ENCODE data around the gene FAM47A. TPM values are rescaled to one million over a fixed set of nuclear protein-coding genes. Genes with fewer than 3 reads are reported as not detected.

The FAM47A gene
- not detected for polyA plus RNA-seq (2012; ENCODE audit: low read depth, missing spikeins)

GRCh38 chrX:34132028-34132427 is at the start of gene FAM47A:
Gene FAM47A, minus strand, starts transcription at chrX:34132314. Its CDS starts 36 bp downstream, at chrX:34132278.
- no peak for FAIRE-seq
- no peak for DNase-seq (ENCODE audit: insufficient read length, low spot score)
- TF ChIP-seq PAX5 (IDR thresholded peaks at IDR 0.05; ENCODE audit: insufficient read depth, low read length, severe bottlenecking) = no peak
- no peak for TF ChIP-seq SPI1 (IDR thresholded peaks at IDR 0.05; ENCODE audit: low read depth, low read length)
- no peak for TF ChIP-seq POLR2A (IDR thresholded peaks at IDR 0.05; ENCODE audit: low read depth, low read length)
- TF ChIP-seq POLR2AphosphoS5 (IDR thresholded peaks at IDR 0.05; ENCODE audit: low read depth, low read length) = no peak
- no peak for TF ChIP-seq POU2F2 (IDR thresholded peaks at IDR 0.05; ENCODE audit: low read depth, low read length)
- no peak for TF ChIP-seq TAF1 (IDR thresholded peaks at IDR 0.05; ENCODE audit: low read depth, low read length)

- FAIRE-seq (no peak), DNase-seq (ENCODE audit: insufficient read length, low spot score) (no peak)
- TF ChIP-seq POU2F2 (IDR thresholded peaks at IDR 0.05; ENCODE audit: low read depth, low read length) (no peak), SPI1 (IDR thresholded peaks at IDR 0.05; ENCODE audit: low read depth, low read length) (no peak), POLR2A (IDR thresholded peaks at IDR 0.05; ENCODE audit: low read depth, low read length) (no peak), POLR2AphosphoS5 (IDR thresholded peaks at IDR 0.05; ENCODE audit: low read depth, low read length) (no peak), TAF1 (IDR thresholded peaks at IDR 0.05; ENCODE audit: low read depth, low read length) (no peak)
These were observed 15.2 kb upstream of the FAM47A start for GRCh38 chrX:34147345-34147744.

GRCh38 chrX:34146906-34147305 is 14.8 kb upstream of the FAM47A start:
- TF ChIP-seq POLR2A (IDR thresholded peaks at IDR 0.05; ENCODE audit: low read depth, low read length) (no peak), SPI1 (IDR thresholded peaks at IDR 0.05; ENCODE audit: low read depth, low read length) (no peak), POLR2AphosphoS5 (IDR thresholded peaks at IDR 0.05; ENCODE audit: low read depth, low read length) (no peak), TAF1 (IDR thresholded peaks at IDR 0.05; ENCODE audit: low read depth, low read length) (no peak), PAX5 (IDR thresholded peaks at IDR 0.05; ENCODE audit: insufficient read depth, low read length, severe bottlenecking) (no peak), POU2F2 (IDR thresholded peaks at IDR 0.05; ENCODE audit: low read depth, low read length) (no peak)
- DNase-seq (ENCODE audit: insufficient read length, low spot score) (no peak), FAIRE-seq (no peak)

- FAIRE-seq = no peak
- TF ChIP-seq POLR2A (IDR thresholded peaks at IDR 0.05; ENCODE audit: low read depth, low read length) = no peak
- no peak for TF ChIP-seq SPI1 (IDR thresholded peaks at IDR 0.05; ENCODE audit: low read depth, low read length)
- no peak for TF ChIP-seq POU2F2 (IDR thresholded peaks at IDR 0.05; ENCODE audit: low read depth, low read length)
- no peak for TF ChIP-seq PAX5 (IDR thresholded peaks at IDR 0.05; ENCODE audit: insufficient read depth, low read length, severe bottlenecking)
- TF ChIP-seq POLR2AphosphoS5 (IDR thresholded peaks at IDR 0.05; ENCODE audit: low read depth, low read length) = no peak
- TF ChIP-seq TAF1 (IDR thresholded peaks at IDR 0.05; ENCODE audit: low read depth, low read length) = no peak
These were observed 12.1 kb upstream of the FAM47A start for GRCh38 chrX:34144246-34144645.

GRCh38 chrX:34140816-34141215 is 8.7 kb upstream of the FAM47A start:
- TF ChIP-seq SPI1 (IDR thresholded peaks at IDR 0.05; ENCODE audit: low read depth, low read length) (no peak), PAX5 (IDR thresholded peaks at IDR 0.05; ENCODE audit: insufficient read depth, low read length, severe bottlenecking) (no peak), TAF1 (IDR thresholded peaks at IDR 0.05; ENCODE audit: low read depth, low read length) (no peak), POLR2A (IDR thresholded peaks at IDR 0.05; ENCODE audit: low read depth, low read length) (no peak), POLR2AphosphoS5 (IDR thresholded peaks at IDR 0.05; ENCODE audit: low read depth, low read length) (no peak), POU2F2 (IDR thresholded peaks at IDR 0.05; ENCODE audit: low read depth, low read length) (no peak)
- DNase-seq (ENCODE audit: insufficient read length, low spot score) = no peak
- FAIRE-seq = no peak

More at GRCh38 chrX:34144246-34144645, 12.1 kb upstream of the FAM47A start:
- DNase-seq (ENCODE audit: insufficient read length, low spot score) = no peak

- TF ChIP-seq PAX5 (IDR thresholded peaks at IDR 0.05; ENCODE audit: insufficient read depth, low read length, severe bottlenecking) (no peak), TAF1 (IDR thresholded peaks at IDR 0.05; ENCODE audit: low read depth, low read length) (no peak), POLR2AphosphoS5 (IDR thresholded peaks at IDR 0.05; ENCODE audit: low read depth, low read length) (no peak), SPI1 (IDR thresholded peaks at IDR 0.05; ENCODE audit: low read depth, low read length) (no peak), POU2F2 (IDR thresholded peaks at IDR 0.05; ENCODE audit: low read depth, low read length) (no peak), POLR2A (IDR thresholded peaks at IDR 0.05; ENCODE audit: low read depth, low read length) (no peak)
- FAIRE-seq (no peak), DNase-seq (ENCODE audit: insufficient read length, low spot score) (no peak)
These were observed 952 bp downstream of the FAM47A start for GRCh38 chrX:34130980-34131744.

GRCh38 chrX:34130501-34130900 is 1.6 kb downstream of the FAM47A start:
- FAIRE-seq = no peak
- DNase-seq (ENCODE audit: insufficient read length, low spot score) = no peak
- TF ChIP-seq POLR2A (IDR thresholded peaks at IDR 0.05; ENCODE audit: low read depth, low read length) = no peak

- DNase-seq (ENCODE audit: insufficient read length, low spot score) (no peak), FAIRE-seq (no peak)
- TF ChIP-seq PAX5 (IDR thresholded peaks at IDR 0.05; ENCODE audit: insufficient read depth, low read length, severe bottlenecking) = no peak
- no peak for TF ChIP-seq POLR2AphosphoS5 (IDR thresholded peaks at IDR 0.05; ENCODE audit: low read depth, low read length)
- TF ChIP-seq SPI1 (IDR thresholded peaks at IDR 0.05; ENCODE audit: low read depth, low read length) = no peak
- no peak for TF ChIP-seq POLR2A (IDR thresholded peaks at IDR 0.05; ENCODE audit: low read depth, low read length)
- no peak for TF ChIP-seq TAF1 (IDR thresholded peaks at IDR 0.05; ENCODE audit: low read depth, low read length)
- no peak for TF ChIP-seq POU2F2 (IDR thresholded peaks at IDR 0.05; ENCODE audit: low read depth, low read length)
These were observed 6.1 kb downstream of the FAM47A start for GRCh38 chrX:34126011-34126410.

- TF ChIP-seq POU2F2 (IDR thresholded peaks at IDR 0.05; ENCODE audit: low read depth, low read length) = no peak
- no peak for TF ChIP-seq POLR2AphosphoS5 (IDR thresholded peaks at IDR 0.05; ENCODE audit: low read depth, low read length)
- TF ChIP-seq TAF1 (IDR thresholded peaks at IDR 0.05; ENCODE audit: low read depth, low read length) = no peak
- no peak for TF ChIP-seq PAX5 (IDR thresholded peaks at IDR 0.05; ENCODE audit: insufficient read depth, low read length, severe bottlenecking)
- no peak for TF ChIP-seq SPI1 (IDR thresholded peaks at IDR 0.05; ENCODE audit: low read depth, low read length)
- TF ChIP-seq POLR2A (IDR thresholded peaks at IDR 0.05; ENCODE audit: low read depth, low read length) = no peak
- no peak for DNase-seq (ENCODE audit: insufficient read length, low spot score)
- FAIRE-seq = no peak
These were observed 13.0 kb downstream of the FAM47A start for GRCh38 chrX:34119122-34119521.

GRCh38 chrX:34112459-34112858 is 19.7 kb downstream of the FAM47A start:
- FAIRE-seq (no peak), DNase-seq (ENCODE audit: insufficient read length, low spot score) (no peak)
- TF ChIP-seq POLR2A (IDR thresholded peaks at IDR 0.05; ENCODE audit: low read depth, low read length) = no peak

Measured in GM12891 (cell line).